Aortic smooth muscle cell (primary cell): ENCODE measurements around the gene CIB4. TPM values are rescaled to one million over a fixed set of nuclear protein-coding genes. Genes with fewer than 3 reads are reported as not detected.

Experiments used
- total RNA-seq: library from RNA; depleted of rRNA; stranded (reverse); fragments of >200 nt; gene quantifications from 2 replicates; pipeline ENCODE4 v1.2.3, GENCODE V29; 2014

Gene CIB4
- not detected in 2 replicates for total RNA-seq

GRCh38 chr2:26640781-26641564 is at the start of gene CIB4:
TSS of gene CIB4 (minus strand) at chr2:26641366. CDS start at chr2:26641314, 52 bp downstream.

Other genes starting within 250 kb of the CIB4 start
- not detected in 2 replicates for gene DRC1, start 239.4 kb downstream of the CIB4 start, total RNA-seq
- not detected in 2 replicates for gene OTOF, start 163.2 kb downstream of the CIB4 start, total RNA-seq
- gene KCNK3, start 51.4 kb upstream of the CIB4 start, total RNA-seq = 3.7 and 8.2 TPM in 2 replicates
- 26.7 and 27.1 TPM in 2 replicates for gene SLC35F6, start 122.9 kb upstream of the CIB4 start, total RNA-seq
- gene CENPA, start 144.7 kb upstream of the CIB4 start, total RNA-seq = 4.2 and 9.0 TPM in 2 replicates
- not detected in 2 replicates for gene DPYSL5, start 206.8 kb upstream of the CIB4 start, total RNA-seq